Keratinocyte (primary cell): ENCODE results near the gene IFFO2.

ENCODE experiments used
- EZH2 ChIP-seq: IDR thresholded peaks from one replicate; pipeline ENCODE4 v1.6.1; 2012; ENCODE audit warnings: inconsistent platforms, mild to moderate bottlenecking, low read length, moderate library complexity
- TF ChIP-seq, protein P1 (sequence below), 3 experiments: IDR thresholded peaks in 1 of 3; conservative IDR thresholded peaks in 1 of 3; optimal IDR thresholded peaks in 1 of 3; 2 replicates in 2 of 3; 3 replicates in 1 of 3; pipeline versions ENCODE3 to v1.5.1; 2011; ENCODE audit warnings: low read length in 3 of 3, mild to moderate bottlenecking in 3 of 3, moderate library complexity in 2 of 3, control low read depth in 1 of 3, inconsistent platforms in 1 of 3; ENCODE audit not compliant: insufficient read depth in 2 of 3; ENCODE audit errors: extremely low read depth in 1 of 3

DNA sequence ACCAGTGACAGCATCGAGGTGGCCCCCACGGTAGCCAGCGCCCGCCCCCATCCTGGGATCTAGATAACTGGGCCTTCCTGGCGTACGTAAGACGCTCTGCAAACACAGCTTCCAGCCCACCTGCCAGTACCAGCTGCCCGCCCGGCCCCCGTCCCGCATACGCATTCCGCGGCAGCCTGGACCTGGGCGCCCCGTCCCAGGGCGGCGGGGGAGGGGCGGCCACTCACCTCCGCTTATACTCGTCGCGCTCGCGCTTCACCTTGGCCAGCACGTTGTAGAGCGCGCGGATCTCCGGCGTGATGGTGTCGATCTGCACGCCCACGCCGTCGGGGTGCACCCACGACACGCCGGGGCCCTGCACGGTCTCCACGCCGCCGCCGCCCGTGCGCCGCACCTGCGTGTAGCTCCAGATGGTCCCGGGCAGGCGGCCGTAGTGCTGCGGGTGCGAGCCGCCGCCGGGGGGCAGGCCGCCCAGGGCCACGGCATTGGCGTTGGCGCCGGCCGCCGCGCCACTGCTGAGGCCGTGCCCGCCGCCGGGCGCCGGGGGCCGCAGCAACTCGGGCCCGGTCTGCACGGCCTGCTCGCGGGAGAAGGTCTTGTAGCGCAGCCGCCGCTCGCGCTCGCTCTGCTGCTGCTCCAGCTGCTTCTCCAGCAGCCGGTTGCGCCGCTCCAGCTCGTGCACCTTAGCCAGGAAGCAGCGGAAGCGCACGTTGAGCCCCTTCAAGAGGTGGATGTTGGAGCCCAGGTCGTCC, 859 bp downstream of the IFFO2 start:
- TF ChIP-seq, protein P1, sequence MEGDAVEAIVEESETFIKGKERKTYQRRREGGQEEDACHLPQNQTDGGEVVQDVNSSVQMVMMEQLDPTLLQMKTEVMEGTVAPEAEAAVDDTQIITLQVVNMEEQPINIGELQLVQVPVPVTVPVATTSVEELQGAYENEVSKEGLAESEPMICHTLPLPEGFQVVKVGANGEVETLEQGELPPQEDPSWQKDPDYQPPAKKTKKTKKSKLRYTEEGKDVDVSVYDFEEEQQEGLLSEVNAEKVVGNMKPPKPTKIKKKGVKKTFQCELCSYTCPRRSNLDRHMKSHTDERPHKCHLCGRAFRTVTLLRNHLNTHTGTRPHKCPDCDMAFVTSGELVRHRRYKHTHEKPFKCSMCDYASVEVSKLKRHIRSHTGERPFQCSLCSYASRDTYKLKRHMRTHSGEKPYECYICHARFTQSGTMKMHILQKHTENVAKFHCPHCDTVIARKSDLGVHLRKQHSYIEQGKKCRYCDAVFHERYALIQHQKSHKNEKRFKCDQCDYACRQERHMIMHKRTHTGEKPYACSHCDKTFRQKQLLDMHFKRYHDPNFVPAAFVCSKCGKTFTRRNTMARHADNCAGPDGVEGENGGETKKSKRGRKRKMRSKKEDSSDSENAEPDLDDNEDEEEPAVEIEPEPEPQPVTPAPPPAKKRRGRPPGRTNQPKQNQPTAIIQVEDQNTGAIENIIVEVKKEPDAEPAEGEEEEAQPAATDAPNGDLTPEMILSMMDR (optimal IDR thresholded peaks at IDR 0.05 in 1 of 3, IDR thresholded peaks at IDR 0.05 in 1 of 3, conservative IDR thresholded peaks at IDR 0.05 in 1 of 3; ENCODE audit: extremely low read depth in 1 of 3, insufficient read depth in 2 of 3, low read length in 3 of 3) = no peak
- TF ChIP-seq EZH2 = no peak
